Kidney epithelial cell (primary cell): Measurements from ENCODE around the gene EMID1. TPM values are rescaled to one million over a fixed set of nuclear protein-coding genes. Genes with fewer than 3 reads are reported as not detected.

Source experiments
- DNase-seq: peaks from one replicate; pipeline ENCODE4 v3.0.0-alpha.2; 2010; ENCODE audit warnings: low read depth
- H3K27me3 ChIP-seq: 2 replicates; pipeline ENCODE4 v1.6.0; 2011; ENCODE audit warnings: low read length; ENCODE audit not compliant: control insufficient read depth, insufficient read depth
- H3K36me3 ChIP-seq: 2 replicates; pipeline ENCODE4 v1.5.1; 2011; ENCODE audit warnings: low read length; ENCODE audit not compliant: control insufficient read depth, insufficient read depth
- H3K4me3 ChIP-seq: 2 replicates; pipeline ENCODE4 v1.5.1; 2011; ENCODE audit warnings: low read depth, mild to moderate bottlenecking, control low read depth, low read length
- total RNA-seq: library from RNA; depleted of rRNA; stranded (reverse); fragments of >200 nt; gene quantifications from 2 replicates; pipeline ENCODE4 v1.2.3, GENCODE V29; 2015
- TF ChIP-seq, protein P1 (sequence below): IDR thresholded peaks from 2 replicates; pipeline ENCODE4 v1.5.1; 2011; ENCODE audit warnings: mild to moderate bottlenecking, moderate library complexity, low read length, control low read depth, inconsistent platforms; ENCODE audit not compliant: insufficient read depth, poor library complexity, severe bottlenecking

EMID1 gene
- total RNA-seq, 1 donor from 2014 or later = 2.2 TPM

DNA sequence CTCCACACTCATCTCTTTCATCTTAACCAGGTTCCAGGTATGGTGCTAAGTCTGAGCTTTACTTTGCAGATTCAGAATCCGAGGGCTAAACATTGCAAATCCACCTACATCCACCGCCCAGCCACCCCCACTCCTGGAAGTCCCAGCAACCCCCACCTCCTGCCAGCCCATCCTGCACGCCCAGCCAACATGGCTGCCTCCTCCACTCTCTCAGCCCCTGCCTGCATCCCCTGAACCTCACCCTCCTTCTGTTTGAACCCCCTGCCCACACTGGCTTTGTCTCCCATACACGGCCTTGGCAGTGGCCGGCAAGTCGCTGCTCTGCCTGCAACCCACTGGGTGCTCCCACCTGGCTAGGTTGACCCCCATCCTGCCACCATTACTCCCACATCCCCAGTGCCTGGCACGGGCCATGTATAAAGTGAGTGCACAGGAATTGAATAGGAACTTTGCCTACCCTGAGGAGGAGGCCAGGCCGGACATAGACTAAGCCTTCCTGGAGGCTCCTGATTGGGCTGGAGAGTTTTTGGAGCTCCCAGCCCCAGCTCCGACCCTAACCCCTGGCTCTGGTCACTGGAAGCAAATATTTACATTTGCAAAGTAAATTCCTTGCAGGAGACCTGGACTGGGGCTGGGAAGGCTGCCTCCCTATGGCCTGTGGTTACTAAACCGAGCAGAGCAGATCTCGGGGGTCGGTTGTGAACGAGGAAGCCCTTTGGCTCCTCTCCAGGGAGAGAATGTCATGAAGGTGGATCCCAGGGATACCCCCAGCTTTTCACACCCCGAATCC, 14.4 kb downstream of the EMID1 start:
- Histone ChIP-seq H3K4me3 (no peak overlapping the region), H3K27me3 (peaks cover 9% of the 10 kb centered on the region), H3K36me3 (no peaks in the 10 kb centered on the region)
- DNase-seq = no peak
- TF ChIP-seq, protein P1, sequence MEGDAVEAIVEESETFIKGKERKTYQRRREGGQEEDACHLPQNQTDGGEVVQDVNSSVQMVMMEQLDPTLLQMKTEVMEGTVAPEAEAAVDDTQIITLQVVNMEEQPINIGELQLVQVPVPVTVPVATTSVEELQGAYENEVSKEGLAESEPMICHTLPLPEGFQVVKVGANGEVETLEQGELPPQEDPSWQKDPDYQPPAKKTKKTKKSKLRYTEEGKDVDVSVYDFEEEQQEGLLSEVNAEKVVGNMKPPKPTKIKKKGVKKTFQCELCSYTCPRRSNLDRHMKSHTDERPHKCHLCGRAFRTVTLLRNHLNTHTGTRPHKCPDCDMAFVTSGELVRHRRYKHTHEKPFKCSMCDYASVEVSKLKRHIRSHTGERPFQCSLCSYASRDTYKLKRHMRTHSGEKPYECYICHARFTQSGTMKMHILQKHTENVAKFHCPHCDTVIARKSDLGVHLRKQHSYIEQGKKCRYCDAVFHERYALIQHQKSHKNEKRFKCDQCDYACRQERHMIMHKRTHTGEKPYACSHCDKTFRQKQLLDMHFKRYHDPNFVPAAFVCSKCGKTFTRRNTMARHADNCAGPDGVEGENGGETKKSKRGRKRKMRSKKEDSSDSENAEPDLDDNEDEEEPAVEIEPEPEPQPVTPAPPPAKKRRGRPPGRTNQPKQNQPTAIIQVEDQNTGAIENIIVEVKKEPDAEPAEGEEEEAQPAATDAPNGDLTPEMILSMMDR = no peak

DNA sequence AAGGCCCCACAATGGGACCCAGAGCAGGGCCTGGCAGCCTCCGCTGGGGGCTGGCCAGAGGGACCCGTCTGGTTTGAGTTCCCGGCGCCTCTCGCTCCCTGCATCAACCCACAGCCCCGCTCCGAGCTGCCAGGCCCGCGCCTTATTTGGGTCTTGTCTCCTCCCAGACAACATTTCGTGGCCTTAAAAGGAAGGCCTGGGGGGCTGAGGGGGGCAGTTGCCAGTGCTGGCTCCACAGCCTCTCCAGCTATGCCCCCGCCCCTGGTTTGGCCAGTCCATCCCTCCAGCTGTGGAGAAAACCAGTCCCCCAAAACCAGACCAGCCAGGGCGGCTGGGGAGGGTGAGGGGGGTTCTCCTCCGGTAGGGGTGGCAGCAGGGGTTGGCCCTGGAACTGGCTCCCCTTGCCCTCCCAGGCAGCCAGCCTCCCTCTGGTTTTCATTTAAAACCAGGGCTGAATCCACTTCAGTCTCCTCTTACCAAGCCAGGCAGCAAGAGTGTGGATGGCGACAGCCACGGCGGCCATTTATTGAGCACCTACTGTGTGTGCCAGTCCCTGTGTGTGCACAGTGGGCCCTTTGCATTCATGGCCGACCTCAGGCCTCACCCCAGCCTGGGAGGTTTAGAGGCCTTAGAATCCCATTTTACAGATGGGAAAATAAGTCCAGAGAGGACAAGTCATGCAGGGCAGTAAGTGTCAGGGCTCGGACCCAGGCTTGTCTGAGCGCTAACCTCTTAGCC, 18.6 kb downstream of the EMID1 start:
- TF ChIP-seq, protein P1 = no peak
- Histone ChIP-seq H3K4me3 (no peak overlapping the region), H3K27me3 (peaks cover 3% of the 10 kb centered on the region)

DNA sequence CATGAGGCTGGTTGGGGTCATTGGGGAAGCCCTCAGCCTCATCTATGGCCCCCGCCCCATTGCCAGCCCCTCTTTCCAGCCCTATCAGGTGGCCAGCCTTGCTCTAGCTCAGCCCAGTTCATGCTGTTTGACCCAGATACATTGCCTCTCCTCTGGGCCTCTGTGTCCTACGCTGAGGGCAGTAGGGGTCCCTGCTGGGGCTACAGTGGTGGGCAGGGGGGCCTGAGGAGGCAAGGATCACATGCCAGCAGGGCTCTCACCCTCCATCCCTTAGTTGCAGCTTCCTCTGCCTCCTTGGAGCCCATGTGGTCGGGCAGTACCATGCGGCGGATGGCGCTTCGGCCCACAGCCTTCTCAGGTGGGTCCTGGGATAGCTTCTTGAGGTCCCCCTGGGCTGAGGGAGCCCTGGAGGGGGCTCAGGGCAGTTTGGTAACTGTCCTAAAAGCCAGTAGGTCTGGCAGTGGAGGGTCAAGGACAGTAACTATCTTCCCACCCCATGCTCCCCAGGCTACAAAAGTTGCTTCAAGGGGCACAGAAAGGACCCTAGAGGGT, 19.2 kb downstream of the EMID1 start:
- H3K27me3 ChIP-seq = peaks cover 3% of the 10 kb centered on the region
- no peak for DNase-seq

More for the DNA sequence above, 18.6 kb downstream of the EMID1 start:
- no peaks in the 10 kb centered on the region for H3K36me3 ChIP-seq
- DNase-seq = no peak

DNA sequence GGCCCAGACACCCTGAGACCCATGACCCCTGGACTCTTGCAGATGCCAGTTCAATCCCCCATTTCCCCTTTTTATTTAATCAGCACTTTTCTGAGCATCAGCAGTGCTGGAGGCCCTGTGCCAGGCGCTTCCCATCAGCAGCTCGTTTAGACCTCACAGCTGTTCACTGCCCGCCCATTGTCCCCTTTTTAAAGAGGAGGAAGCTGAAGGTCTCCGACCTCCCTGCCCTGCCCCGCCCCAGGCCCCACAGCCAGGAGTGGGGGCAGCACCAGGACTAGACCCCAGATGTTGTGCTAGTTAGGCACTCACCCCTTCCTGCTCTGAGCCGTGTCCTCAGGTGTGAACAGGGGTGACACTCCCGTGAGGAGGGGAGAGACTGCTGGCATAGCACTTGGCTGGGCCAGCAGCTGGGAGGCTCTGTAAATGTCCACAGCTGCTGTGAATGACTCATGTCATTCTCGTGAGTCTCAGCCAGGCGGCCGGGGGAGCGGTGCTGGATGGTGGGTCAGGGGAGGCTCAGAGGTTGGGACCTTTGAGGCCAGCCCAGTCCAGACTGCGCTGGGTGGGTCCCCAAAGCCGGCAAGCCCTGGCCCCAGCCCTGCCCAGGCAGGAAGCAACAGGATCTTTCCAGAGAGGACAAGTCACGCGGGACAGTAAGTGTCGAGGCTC, 19.9 kb downstream of the EMID1 start:
- Histone ChIP-seq H3K27me3 (peaks cover 3% of the 10 kb centered on the region), H3K4me3 (no peak overlapping the region), H3K36me3 (no peaks in the 10 kb centered on the region)
- TF ChIP-seq, protein P1 = no peak
- DNase-seq = no peak

More for the DNA sequence above, 19.2 kb downstream of the EMID1 start:
- TF ChIP-seq, protein P1 = no peak
- Histone ChIP-seq H3K4me3 (no peak overlapping the region), H3K36me3 (no peaks in the 10 kb centered on the region)

DNA sequence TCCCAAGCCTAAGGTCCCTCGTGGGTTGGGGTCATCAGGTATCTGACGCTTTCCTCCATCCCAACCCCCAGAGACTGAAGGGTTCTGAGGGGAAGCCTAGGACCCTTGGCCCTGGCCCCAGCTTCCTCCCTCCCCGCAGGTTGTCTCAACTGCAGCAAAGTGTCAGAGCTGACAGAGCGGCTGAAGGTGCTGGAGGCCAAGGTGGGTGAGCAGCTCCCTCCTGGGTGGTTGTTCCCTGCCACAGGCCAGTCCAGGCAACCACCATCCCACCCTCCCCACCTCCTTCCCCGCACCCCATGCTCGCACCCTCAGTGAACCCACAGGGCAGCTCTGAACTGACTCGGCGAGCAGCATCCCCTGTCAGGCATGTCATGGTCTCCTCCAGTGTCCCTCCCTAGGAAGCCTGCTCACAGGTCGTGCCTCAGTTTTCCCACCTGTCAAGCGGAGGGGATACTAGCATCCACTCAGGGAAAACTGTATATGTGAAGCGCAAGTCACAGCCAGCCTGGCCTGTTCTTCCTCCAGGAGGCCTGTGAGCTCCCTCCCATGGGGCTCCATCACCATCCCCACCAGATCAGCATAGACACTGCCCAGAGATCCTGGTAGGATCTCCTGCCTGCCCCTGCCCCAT, 20.8 kb downstream of the EMID1 start:
- H3K36me3 ChIP-seq = no peaks in the 10 kb centered on the region
- peaks cover 3% of the 10 kb centered on the region for H3K27me3 ChIP-seq
- TF ChIP-seq, protein P1 = no peak
- H3K4me3 ChIP-seq = no peak overlapping the region
- no peak for DNase-seq
